HEK293 (cell line): ENCODE measurements around the gene AQP3.
"Not testable (repeated sequence)": the region's sequence is repeated elsewhere in the genome, so short reads cannot be mapped to it uniquely, and the experiment has no call there.

Source experiments
- ATF2 ChIP-seq: fragments of 450-650 bp; formaldehyde crosslinking; IDR thresholded peaks from 2 replicates; pipeline ENCODE4 v1.5.1; 2016; ENCODE audit warnings: missing biosample characterization, missing genetic modification characterization, low read depth
- CTCF ChIP-seq: fragments of 450-650 bp; formaldehyde crosslinking; IDR thresholded peaks from 2 replicates; pipeline ENCODE4 v1.5.1; 2016; ENCODE audit warnings: missing biosample characterization, missing genetic modification characterization
- KLF16 ChIP-seq: fragments of 450-650 bp; formaldehyde crosslinking; IDR thresholded peaks from 2 replicates; pipeline ENCODE4 v1.5.1; 2017; ENCODE audit warnings: missing biosample characterization, missing genetic modification characterization
- KLF7 ChIP-seq: fragments of 450-650 bp; formaldehyde crosslinking; IDR thresholded peaks from 2 replicates; pipeline ENCODE4 v1.5.1; 2016; ENCODE audit warnings: missing biosample characterization, missing genetic modification characterization, borderline replicate concordance
- ZBTB7A ChIP-seq: fragments of 450-650 bp; formaldehyde crosslinking; IDR thresholded peaks from 2 replicates; pipeline ENCODE4 v1.5.1; 2016; ENCODE audit warnings: low read depth, missing biosample characterization, missing genetic modification characterization
- ZNF362 ChIP-seq: fragments of 450-650 bp; formaldehyde crosslinking; IDR thresholded peaks from 2 replicates; pipeline ENCODE4 v1.5.1; 2016; ENCODE audit warnings: missing biosample characterization, missing genetic modification characterization

GRCh38 chr9:33402371-33402770 is 45.0 kb downstream of the AQP3 start, which contains the start of gene AQP7:
- TF ChIP-seq KLF7 (tag by site-specific recombination); CTCF (tag by site-specific recombination); KLF16 (tag by site-specific recombination); ATF2 (tag by site-specific recombination); ZNF362 (tag by site-specific recombination); ZBTB7A: not testable (repeated sequence)
